HUES6 (cell line): ENCODE results near the gene POLR1A.

Experiments
- H3K27ac ChIP-seq: 2 replicates; pipeline ENCODE4 v1.7.0; 2013; ENCODE audit warnings: low read depth, mild to moderate bottlenecking, low read length, inconsistent platforms
- H3K27me3 ChIP-seq: 2 replicates; pipeline ENCODE4 v1.6.1; 2013; ENCODE audit warnings: low read length; ENCODE audit not compliant: control insufficient read depth, insufficient read depth
- H3K36me3 ChIP-seq: 2 replicates; pipeline ENCODE4 v1.6.1; 2013; ENCODE audit warnings: low read length; ENCODE audit not compliant: control insufficient read depth, insufficient read depth
- H3K4me1 ChIP-seq: 2 replicates; pipeline ENCODE4 v1.6.1; 2013; ENCODE audit warnings: low read length; ENCODE audit not compliant: control insufficient read depth, insufficient read depth
- H3K4me3 ChIP-seq: 2 replicates; pipeline ENCODE4 v1.5.1; 2013; ENCODE audit warnings: low read depth, low read length
- H3K9ac ChIP-seq: one replicate; pipeline ENCODE4 v1.6.1; 2013; ENCODE audit warnings: mild to moderate bottlenecking, low read length
- H3K9me3 ChIP-seq: 2 replicates; pipeline ENCODE4 v1.6.1; 2013; ENCODE audit warnings: low read depth, low read length; ENCODE audit not compliant: control insufficient read depth, insufficient read depth

POLR1A gene

GRCh38 chr2:86017901-86018896, 87.5 kb downstream of the POLR1A start:
- Histone ChIP-seq H3K4me1 (no peaks in the 10 kb centered on the region), H3K4me3 (no peak overlapping the region), H3K9me3 (peaks cover 18% of the 10 kb centered on the region), H3K27me3 (no peaks in the 10 kb centered on the region), H3K9ac (no peak overlapping the region), H3K27ac (no peak overlapping the region), H3K36me3 (no peaks in the 10 kb centered on the region)

- Histone ChIP-seq H3K9ac (no peak overlapping the region), H3K36me3 (no peaks in the 10 kb centered on the region), H3K27ac (no peak overlapping the region), H3K4me1 (no peaks in the 10 kb centered on the region), H3K9me3 (peaks cover 22% of the 10 kb centered on the region), H3K27me3 (no peaks in the 10 kb centered on the region), H3K4me3 (no peak overlapping the region)
Observed at GRCh38 chr2:86016581-86016980, 89.1 kb downstream of the POLR1A start.

- H3K9ac ChIP-seq: no peak overlapping the region
- no peak overlapping the region for H3K27ac ChIP-seq
- peaks cover 22% of the 10 kb centered on the region for H3K9me3 ChIP-seq
- H3K4me1 ChIP-seq: no peaks in the 10 kb centered on the region
- H3K36me3 ChIP-seq: no peaks in the 10 kb centered on the region
- H3K4me3 ChIP-seq: no peak overlapping the region
- no peaks in the 10 kb centered on the region for H3K27me3 ChIP-seq
Observed at GRCh38 chr2:86015699-86016098, 90.0 kb downstream of the POLR1A start.

- no peaks in the 10 kb centered on the region for H3K36me3 ChIP-seq
- H3K27ac ChIP-seq: no peak overlapping the region
- H3K27me3 ChIP-seq: no peaks in the 10 kb centered on the region
- H3K4me1 ChIP-seq: no peaks in the 10 kb centered on the region
- H3K4me3 ChIP-seq: no peak overlapping the region
- no peak overlapping the region for H3K9ac ChIP-seq
- H3K9me3 ChIP-seq: peaks cover 22% of the 10 kb centered on the region
Observed at GRCh38 chr2:86015006-86015405, 90.7 kb downstream of the POLR1A start.

DNA sequence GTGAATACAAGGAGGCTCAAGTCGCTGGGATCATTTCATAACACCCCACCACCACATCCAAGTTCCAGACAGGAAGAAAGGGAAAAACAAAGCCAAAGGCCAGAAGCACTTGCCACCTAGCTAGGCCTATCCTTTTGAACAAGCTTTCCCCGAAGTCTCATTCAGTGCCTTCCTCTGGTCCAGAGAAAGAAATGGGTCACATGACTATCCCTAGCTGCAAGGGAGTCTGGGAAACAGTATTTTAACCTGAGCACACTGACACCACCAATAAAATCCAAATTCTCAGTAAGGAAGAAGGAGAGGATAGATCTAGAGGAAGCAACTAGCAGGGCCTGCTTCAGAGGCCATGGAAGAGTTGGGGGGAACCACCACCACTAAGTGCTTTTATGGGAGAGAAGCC, 91.2 kb downstream of the POLR1A start:
- Histone ChIP-seq H3K27me3 (no peaks in the 10 kb centered on the region), H3K27ac (no peak overlapping the region), H3K4me3 (no peak overlapping the region), H3K36me3 (no peaks in the 10 kb centered on the region), H3K9me3 (peaks cover 22% of the 10 kb centered on the region), H3K9ac (no peak overlapping the region), H3K4me1 (no peaks in the 10 kb centered on the region)

- no peaks in the 10 kb centered on the region for H3K4me1 ChIP-seq
- H3K27ac ChIP-seq: no peak overlapping the region
- no peaks in the 10 kb centered on the region for H3K36me3 ChIP-seq
- H3K9ac ChIP-seq: no peak overlapping the region
- no peaks in the 10 kb centered on the region for H3K27me3 ChIP-seq
- H3K9me3 ChIP-seq: peaks cover 27% of the 10 kb centered on the region
- H3K4me3 ChIP-seq: no peak overlapping the region
Observed at GRCh38 chr2:86012007-86012712, 93.5 kb downstream of the POLR1A start.

DNA sequence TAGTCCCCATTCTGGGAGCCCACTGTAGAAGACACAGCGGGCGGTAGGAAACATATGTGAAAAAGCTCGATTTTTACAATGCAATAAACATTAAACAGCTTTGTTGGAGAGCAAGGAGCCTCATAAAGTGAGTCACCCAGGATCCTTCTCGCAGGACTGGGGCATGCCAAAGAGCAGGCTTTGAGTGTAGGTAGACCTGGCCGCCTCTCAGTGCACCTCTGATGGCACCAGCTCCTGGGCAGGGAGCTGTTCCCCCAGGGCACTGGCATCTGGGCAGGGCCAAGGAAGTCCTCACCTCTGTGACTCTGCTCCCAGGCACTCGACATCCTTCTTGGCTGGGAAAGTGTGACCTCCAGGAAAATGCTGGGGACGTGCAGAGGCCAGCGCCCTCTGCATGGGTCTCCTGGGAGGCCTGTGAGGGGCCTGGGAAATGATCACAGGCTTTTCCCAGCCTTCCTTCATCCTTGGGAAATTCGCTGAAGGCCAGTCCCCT, 94.2 kb downstream of the POLR1A start:
- no peak overlapping the region for H3K4me3 ChIP-seq
- H3K4me1 ChIP-seq: no peaks in the 10 kb centered on the region
- no peak overlapping the region for H3K27ac ChIP-seq

GRCh38 chr2:86010083-86010482, 95.6 kb downstream of the POLR1A start:
- H3K27me3 ChIP-seq: no peaks in the 10 kb centered on the region

More for the DNA sequence above, 94.2 kb downstream of the POLR1A start:
- Histone ChIP-seq H3K9me3 (peaks cover 29% of the 10 kb centered on the region), H3K9ac (no peak overlapping the region), H3K27me3 (no peaks in the 10 kb centered on the region), H3K36me3 (no peaks in the 10 kb centered on the region)

DNA sequence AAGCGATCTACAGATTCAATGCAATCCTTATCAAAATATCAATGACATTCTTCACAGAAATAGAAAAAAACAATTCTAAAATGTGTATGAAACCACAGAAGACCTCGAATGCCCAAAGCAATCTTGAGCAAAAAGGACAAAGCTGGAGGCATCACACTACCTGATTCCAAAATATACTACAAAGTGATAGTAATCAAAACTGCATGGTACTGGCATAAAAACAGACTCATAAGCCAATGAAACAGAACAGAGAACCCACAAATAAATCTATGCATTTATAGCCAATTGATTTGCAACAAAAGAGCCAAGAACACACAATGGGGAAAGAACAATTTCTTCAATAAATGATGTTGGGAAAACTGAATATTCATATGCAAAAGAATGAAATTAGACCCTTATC, 99.2 kb downstream of the POLR1A start:
- Histone ChIP-seq H3K9ac (no peak overlapping the region), H3K9me3 (peaks cover 21% of the 10 kb centered on the region), H3K4me1 (no peaks in the 10 kb centered on the region), H3K27me3 (no peaks in the 10 kb centered on the region), H3K36me3 (no peaks in the 10 kb centered on the region), H3K27ac (no peak overlapping the region), H3K4me3 (no peak overlapping the region)

More at GRCh38 chr2:86010083-86010482, 95.6 kb downstream of the POLR1A start:
- H3K9me3 ChIP-seq: peaks cover 38% of the 10 kb centered on the region
- no peak overlapping the region for H3K4me3 ChIP-seq
- no peak overlapping the region for H3K27ac ChIP-seq
- no peak overlapping the region for H3K9ac ChIP-seq
- H3K4me1 ChIP-seq: no peaks in the 10 kb centered on the region
- no peaks in the 10 kb centered on the region for H3K36me3 ChIP-seq

DNA sequence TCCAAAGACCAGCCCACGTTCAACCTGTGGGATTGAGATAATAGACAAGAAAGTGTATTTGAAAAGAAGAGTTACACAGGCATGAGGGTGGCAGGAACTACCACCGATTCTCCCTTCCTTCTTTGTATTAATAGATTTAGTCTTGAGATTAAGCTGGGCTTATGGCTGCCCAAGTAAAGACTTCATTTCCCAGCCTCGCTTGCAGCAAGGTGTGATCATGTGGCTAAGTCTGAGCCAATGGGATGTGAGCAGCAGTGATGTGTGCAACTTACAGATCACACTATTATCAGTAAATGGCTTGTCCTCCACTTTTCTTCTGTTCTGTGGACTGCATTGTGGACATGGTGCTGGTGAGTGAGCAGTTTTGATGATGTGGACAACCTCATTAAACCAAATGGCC, 101.7 kb downstream of the POLR1A start:
- no peak overlapping the region for H3K27ac ChIP-seq
- no peak overlapping the region for H3K4me3 ChIP-seq
- H3K9ac ChIP-seq: no peak overlapping the region
- no peaks in the 10 kb centered on the region for H3K36me3 ChIP-seq
- H3K27me3 ChIP-seq: no peaks in the 10 kb centered on the region
- peaks cover 7% of the 10 kb centered on the region; the same call in 1 of the 2 replicates for H3K4me1 ChIP-seq
- peaks cover 21% of the 10 kb centered on the region for H3K9me3 ChIP-seq

- no peaks in the 10 kb centered on the region for H3K36me3 ChIP-seq
- H3K27ac ChIP-seq: no peak overlapping the region
- H3K27me3 ChIP-seq: no peaks in the 10 kb centered on the region
- no peak overlapping the region for H3K4me3 ChIP-seq
- H3K9me3 ChIP-seq: peaks cover 21% of the 10 kb centered on the region
- no peak overlapping the region for H3K9ac ChIP-seq
- peaks cover 16% of the 10 kb centered on the region; the same call in 1 of the 2 replicates for H3K4me1 ChIP-seq
Observed at GRCh38 chr2:86003104-86003503, 102.6 kb downstream of the POLR1A start.
